ENCODE results near the gene LAMB4.

LAMB4 gene

GRCh38 chr7:108004220-108005142 is 125.7 kb downstream of the LAMB4 start:
- H3K4me1 ChIP-seq (ENCODE audit: control insufficient read depth, insufficient read depth, low read length), result peaks cover 10% of the 10 kb centered on the region
- no peaks in the 10 kb centered on the region for H3K9me3 ChIP-seq (ENCODE audit: control insufficient read depth, insufficient read depth, low read length)
- peak overlapping the region; percentile 76 for H3K4me3 ChIP-seq (ENCODE audit: low read depth, low read length)
- H3K27me3 ChIP-seq (ENCODE audit: control insufficient read depth, insufficient read depth, low read length), result peaks cover 68% of the 10 kb centered on the region
- no peak overlapping the region for H3K9ac ChIP-seq (ENCODE audit: low read depth, low read length)
- H3K36me3 ChIP-seq (ENCODE audit: control insufficient read depth, insufficient read depth, low read length), result no peaks in the 10 kb centered on the region

DNA sequence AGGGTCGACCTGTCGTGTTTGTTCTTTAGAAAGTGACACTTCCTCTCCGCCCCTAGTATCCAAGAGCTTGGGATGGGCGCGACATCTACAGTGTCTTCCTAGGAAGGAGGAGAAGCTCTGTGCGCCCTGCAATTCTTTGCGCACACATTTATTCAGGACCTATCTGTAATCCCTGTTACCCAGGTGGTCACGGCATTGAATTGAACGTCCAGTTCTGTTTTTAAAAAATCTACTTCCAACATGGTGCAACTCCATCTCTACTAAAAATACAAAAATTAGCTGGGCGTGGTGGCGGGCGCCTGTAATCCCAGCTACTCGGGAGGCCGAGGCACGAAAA is 126.6 kb downstream of the LAMB4 start:
- Histone ChIP-seq H3K36me3 (ENCODE audit: control insufficient read depth, insufficient read depth, low read length) (no peaks in the 10 kb centered on the region), H3K9me3 (ENCODE audit: control insufficient read depth, insufficient read depth, low read length) (no peaks in the 10 kb centered on the region), H3K4me3 (ENCODE audit: low read depth, low read length) (peak overlapping the region; percentile 76), H3K27me3 (ENCODE audit: control insufficient read depth, insufficient read depth, low read length) (peaks cover 65% of the 10 kb centered on the region), H3K4me1 (ENCODE audit: control insufficient read depth, insufficient read depth, low read length) (peaks cover 10% of the 10 kb centered on the region), H3K9ac (ENCODE audit: low read depth, low read length) (no peak overlapping the region)

DNA sequence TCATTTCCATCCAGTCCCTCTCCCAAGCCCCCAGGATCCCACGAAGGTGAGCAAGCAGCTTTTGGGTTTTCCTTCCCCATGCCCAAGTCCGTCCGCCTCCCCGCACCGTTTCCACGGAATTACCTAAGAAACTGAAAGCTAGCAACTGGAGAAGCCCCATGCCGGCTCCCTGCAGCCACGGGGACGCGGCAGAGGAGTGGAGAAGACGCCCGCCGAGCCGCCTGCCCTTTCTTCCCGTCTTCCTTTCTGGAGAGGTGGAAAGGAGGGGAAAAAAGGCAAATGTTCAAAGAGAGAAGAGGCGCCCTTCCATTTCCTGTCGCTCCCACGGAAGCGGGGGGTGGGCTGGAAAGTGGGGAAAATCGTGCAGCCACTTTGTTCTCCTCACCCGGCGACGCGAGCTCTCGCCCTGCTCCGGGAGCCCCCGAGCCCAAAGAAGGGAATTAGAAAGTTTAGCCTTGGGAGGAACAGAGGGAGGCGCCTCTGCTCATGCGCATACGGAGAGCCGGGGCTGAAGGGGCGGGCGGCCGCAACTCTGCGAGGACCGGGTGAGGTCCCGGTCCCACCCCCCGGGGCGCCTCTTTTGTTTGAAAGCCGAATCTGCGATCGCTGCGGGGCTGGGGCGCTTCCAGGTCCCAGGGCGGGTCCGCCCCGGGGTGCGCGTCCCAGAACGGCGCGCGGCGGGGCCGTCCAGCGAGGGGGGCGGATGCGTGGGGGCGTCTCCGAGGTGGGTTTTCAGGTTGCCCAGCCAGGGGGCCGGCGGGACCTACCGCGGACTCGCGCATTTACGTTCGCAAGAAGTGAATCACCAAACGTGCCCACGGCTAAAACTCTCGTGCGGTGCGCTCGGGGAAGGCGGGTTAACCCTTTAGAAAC is 127.2 kb downstream of the LAMB4 start, which contains the start of gene LAMB1:
LAMB1 (minus strand) TSS at position 436 of the 873 bp plus-strand sequence; CDS start at position 160, 276 bp downstream.
- no peaks in the 10 kb centered on the region for H3K36me3 ChIP-seq (ENCODE audit: control insufficient read depth, insufficient read depth, low read length)
- peak within 1 kb of the TSS; percentile 61 for H3K9ac ChIP-seq (ENCODE audit: low read depth, low read length)
- peak within 1 kb of the TSS; percentile 76 for H3K4me3 ChIP-seq (ENCODE audit: low read depth, low read length)
- peaks cover 10% of the 10 kb centered on the region for H3K4me1 ChIP-seq (ENCODE audit: control insufficient read depth, insufficient read depth, low read length)
- no peaks in the 10 kb centered on the region for H3K9me3 ChIP-seq (ENCODE audit: control insufficient read depth, insufficient read depth, low read length)
- peaks cover 61% of the 10 kb centered on the region for H3K27me3 ChIP-seq (ENCODE audit: control insufficient read depth, insufficient read depth, low read length)

GRCh38 chr7:108001764-108002725 is 128.1 kb downstream of the LAMB4 start:
- H3K4me1 ChIP-seq (ENCODE audit: control insufficient read depth, insufficient read depth, low read length), result peaks cover 10% of the 10 kb centered on the region
- peaks cover 52% of the 10 kb centered on the region for H3K27me3 ChIP-seq (ENCODE audit: control insufficient read depth, insufficient read depth, low read length)
- peak overlapping the region; percentile 76 for H3K4me3 ChIP-seq (ENCODE audit: low read depth, low read length)
- no peaks in the 10 kb centered on the region for H3K36me3 ChIP-seq (ENCODE audit: control insufficient read depth, insufficient read depth, low read length)
- H3K9me3 ChIP-seq (ENCODE audit: control insufficient read depth, insufficient read depth, low read length), result no peaks in the 10 kb centered on the region
- peak overlapping the region; percentile 61 for H3K9ac ChIP-seq (ENCODE audit: low read depth, low read length)

GRCh38 chr7:108000875-108001763 is 129.0 kb downstream of the LAMB4 start:
- peaks cover 43% of the 10 kb centered on the region for H3K27me3 ChIP-seq (ENCODE audit: control insufficient read depth, insufficient read depth, low read length)
- H3K9ac ChIP-seq (ENCODE audit: low read depth, low read length), result peak overlapping the region; percentile 18
- no peaks in the 10 kb centered on the region for H3K36me3 ChIP-seq (ENCODE audit: control insufficient read depth, insufficient read depth, low read length)
- H3K9me3 ChIP-seq (ENCODE audit: control insufficient read depth, insufficient read depth, low read length), result no peaks in the 10 kb centered on the region
- peak overlapping the region; percentile 76 for H3K4me3 ChIP-seq (ENCODE audit: low read depth, low read length)
- peaks cover 10% of the 10 kb centered on the region for H3K4me1 ChIP-seq (ENCODE audit: control insufficient read depth, insufficient read depth, low read length)

DNA sequence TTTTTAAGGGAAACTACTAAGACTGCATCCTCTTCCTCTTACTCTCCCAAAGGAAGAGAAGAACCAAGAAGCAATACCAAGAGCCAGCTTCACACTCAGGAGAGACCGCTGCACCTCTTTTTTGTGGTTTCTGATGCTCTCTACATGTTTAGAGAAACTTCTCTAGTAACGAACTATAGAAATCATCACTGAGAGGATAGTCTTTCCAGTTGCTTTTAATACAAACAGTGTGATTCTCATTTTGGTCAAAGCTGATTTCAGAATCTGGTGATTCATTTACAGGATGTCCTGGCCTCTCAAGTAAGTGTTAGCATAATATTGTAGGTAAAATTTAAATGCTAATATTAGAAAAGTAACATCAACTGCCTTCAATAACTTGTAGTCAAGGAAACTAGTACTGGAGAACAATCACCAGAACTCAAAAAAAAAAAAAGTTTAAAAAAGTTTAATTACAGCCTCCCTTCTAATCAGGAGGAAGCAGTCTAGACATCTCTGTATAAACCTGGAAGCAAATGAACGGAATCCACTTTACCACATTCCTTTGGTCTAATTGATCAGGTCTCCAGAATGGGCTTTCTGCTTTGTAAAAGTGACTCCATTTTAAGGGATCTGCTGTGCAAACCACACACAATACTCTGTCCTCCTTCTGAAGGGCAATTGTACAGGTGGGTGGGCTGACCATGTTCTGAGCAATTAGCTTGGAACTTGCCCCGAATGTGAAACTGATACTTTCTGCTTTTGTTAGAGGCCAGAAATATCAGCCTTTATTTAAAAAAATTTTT is 130.2 kb downstream of the LAMB4 start:
- Histone ChIP-seq H3K27me3 (ENCODE audit: control insufficient read depth, insufficient read depth, low read length) (peaks cover 31% of the 10 kb centered on the region), H3K9me3 (ENCODE audit: control insufficient read depth, insufficient read depth, low read length) (no peaks in the 10 kb centered on the region), H3K4me1 (ENCODE audit: control insufficient read depth, insufficient read depth, low read length) (peaks cover 16% of the 10 kb centered on the region), H3K9ac (ENCODE audit: low read depth, low read length) (no peak overlapping the region), H3K4me3 (ENCODE audit: low read depth, low read length) (no peak overlapping the region), H3K36me3 (ENCODE audit: control insufficient read depth, insufficient read depth, low read length) (no peaks in the 10 kb centered on the region)

DNA sequence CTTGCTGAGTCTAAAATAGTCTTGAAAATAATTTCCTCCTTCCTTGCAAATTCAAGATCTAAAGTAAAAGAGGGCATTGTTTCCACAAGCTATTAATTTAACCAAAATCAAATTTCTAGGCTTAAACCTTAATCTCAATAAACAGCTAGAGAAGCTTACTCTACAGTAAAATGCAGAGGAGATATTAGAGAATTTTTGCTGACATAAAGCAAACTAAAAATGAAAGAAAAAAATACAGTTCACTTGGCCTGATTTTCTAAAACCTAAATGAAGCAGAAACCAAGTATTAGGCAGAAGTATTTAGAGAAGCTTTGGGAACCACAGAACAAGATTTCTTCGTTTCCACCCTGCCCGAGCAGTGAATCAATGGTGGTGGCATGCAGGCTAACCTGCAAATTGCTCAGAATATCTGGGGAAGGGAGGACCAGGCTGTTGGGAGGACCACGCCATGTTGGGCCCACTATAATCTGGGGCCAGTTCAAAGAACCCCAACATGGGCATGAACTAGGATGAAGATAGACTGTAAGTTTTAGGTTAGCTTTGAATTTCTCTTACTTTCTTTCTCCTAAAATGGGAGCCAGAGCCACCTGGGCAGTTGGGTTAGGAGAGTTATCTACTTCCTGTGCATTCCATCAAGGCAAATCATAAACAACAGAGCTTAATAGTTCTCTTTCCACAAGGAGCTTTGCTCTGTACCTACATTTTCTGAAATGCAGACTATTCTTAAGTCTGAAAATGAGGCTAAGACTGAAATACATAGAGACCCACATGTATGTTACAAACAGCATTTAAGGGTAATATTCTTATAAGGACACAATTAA is 131.3 kb downstream of the LAMB4 start:
- no peak overlapping the region for H3K4me3 ChIP-seq (ENCODE audit: low read depth, low read length)
- H3K9ac ChIP-seq (ENCODE audit: low read depth, low read length), result no peak overlapping the region
- H3K4me1 ChIP-seq (ENCODE audit: control insufficient read depth, insufficient read depth, low read length), result peaks cover 14% of the 10 kb centered on the region
- peaks cover 20% of the 10 kb centered on the region for H3K27me3 ChIP-seq (ENCODE audit: control insufficient read depth, insufficient read depth, low read length)
- no peaks in the 10 kb centered on the region for H3K9me3 ChIP-seq (ENCODE audit: control insufficient read depth, insufficient read depth, low read length)
- peaks cover under 1% of the 10 kb centered on the region for H3K36me3 ChIP-seq (ENCODE audit: control insufficient read depth, insufficient read depth, low read length)

GRCh38 chr7:107998150-107998549 is 132.0 kb downstream of the LAMB4 start:
- H3K9ac ChIP-seq (ENCODE audit: low read depth, low read length), result no peak overlapping the region
- no peak overlapping the region for H3K4me3 ChIP-seq (ENCODE audit: low read depth, low read length)
- peaks cover 14% of the 10 kb centered on the region for H3K4me1 ChIP-seq (ENCODE audit: control insufficient read depth, insufficient read depth, low read length)
- H3K9me3 ChIP-seq (ENCODE audit: control insufficient read depth, insufficient read depth, low read length), result no peaks in the 10 kb centered on the region
- peaks cover 7% of the 10 kb centered on the region for H3K36me3 ChIP-seq (ENCODE audit: control insufficient read depth, insufficient read depth, low read length)
- peaks cover 14% of the 10 kb centered on the region for H3K27me3 ChIP-seq (ENCODE audit: control insufficient read depth, insufficient read depth, low read length)

GRCh38 chr7:107996072-107996882 is 133.9 kb downstream of the LAMB4 start:
- no peak overlapping the region for H3K9ac ChIP-seq (ENCODE audit: low read depth, low read length)
- no peaks in the 10 kb centered on the region for H3K9me3 ChIP-seq (ENCODE audit: control insufficient read depth, insufficient read depth, low read length)
- no peak overlapping the region for H3K4me3 ChIP-seq (ENCODE audit: low read depth, low read length)
- H3K27me3 ChIP-seq (ENCODE audit: control insufficient read depth, insufficient read depth, low read length), result peaks cover 5% of the 10 kb centered on the region
- peaks cover 7% of the 10 kb centered on the region for H3K36me3 ChIP-seq (ENCODE audit: control insufficient read depth, insufficient read depth, low read length)
- peaks cover 14% of the 10 kb centered on the region for H3K4me1 ChIP-seq (ENCODE audit: control insufficient read depth, insufficient read depth, low read length)
